DOHH2 (cell line): ENCODE results near the gene FASTK.

Experiments
- EZH2phosphoT487 ChIP-seq: fragments of 200-600 bp; sonication (generic); IDR thresholded peaks from 2 replicates; pipeline ENCODE4 v1.6.1; 2017; ENCODE audit warnings: borderline replicate concordance, mild to moderate bottlenecking, antibody characterized with exemption, low read length, moderate library complexity, mixed read lengths
- TF ChIP-seq, protein P1 (sequence below): fragments of 200-600 bp; sonication (generic); IDR thresholded peaks from one replicate; pipeline ENCODE4 v1.5.1; 2014; ENCODE audit warnings: antibody characterized with exemption, mild to moderate bottlenecking, low read depth, low read length; ENCODE audit not compliant: poor library complexity, severe bottlenecking

DNA sequence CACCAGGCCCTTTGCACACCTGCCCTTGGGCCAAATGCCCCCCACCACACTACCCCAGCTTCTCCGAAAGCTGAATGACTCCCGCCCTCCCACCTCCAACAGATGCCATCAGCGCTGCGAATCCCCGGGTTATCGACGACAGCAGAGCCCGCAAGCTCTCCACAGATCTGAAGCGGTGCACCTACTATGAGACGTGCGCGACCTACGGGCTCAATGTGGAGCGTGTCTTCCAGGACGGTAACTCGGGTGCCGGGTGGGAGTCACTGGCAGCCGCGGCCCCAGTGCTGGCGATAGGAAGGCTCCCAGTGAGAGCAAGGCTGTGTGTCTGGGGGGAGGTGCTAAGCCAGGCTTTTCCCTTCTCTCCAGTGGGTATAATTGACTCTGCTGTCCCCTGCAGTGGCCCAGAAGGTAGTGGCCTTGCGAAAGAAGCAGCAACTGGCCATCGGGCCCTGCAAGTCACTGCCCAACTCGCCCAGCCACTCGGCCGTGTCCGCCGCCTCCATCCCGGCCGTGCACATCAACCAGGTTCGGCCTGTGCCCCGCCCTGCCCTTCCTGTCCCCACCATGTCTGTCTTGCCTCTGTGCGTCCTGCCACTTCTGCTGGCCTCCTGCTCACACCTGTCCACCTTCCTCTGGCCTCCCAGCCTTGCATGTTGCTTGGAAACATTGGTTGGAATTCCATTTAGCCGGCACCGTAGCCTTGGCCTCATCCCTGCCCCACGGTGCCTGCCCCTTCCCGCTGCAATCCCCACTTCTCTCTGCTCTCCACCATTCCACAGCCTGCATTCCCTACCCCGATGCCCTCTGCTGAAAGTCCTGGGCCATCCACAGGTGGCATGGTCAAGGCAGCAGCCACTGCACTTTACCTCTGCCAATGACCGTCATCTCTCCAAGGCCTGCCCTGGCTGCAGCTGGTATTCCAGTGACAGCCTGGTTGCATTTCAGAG is 37.8 kb upstream of the FASTK start:
- TF ChIP-seq, protein P1, sequence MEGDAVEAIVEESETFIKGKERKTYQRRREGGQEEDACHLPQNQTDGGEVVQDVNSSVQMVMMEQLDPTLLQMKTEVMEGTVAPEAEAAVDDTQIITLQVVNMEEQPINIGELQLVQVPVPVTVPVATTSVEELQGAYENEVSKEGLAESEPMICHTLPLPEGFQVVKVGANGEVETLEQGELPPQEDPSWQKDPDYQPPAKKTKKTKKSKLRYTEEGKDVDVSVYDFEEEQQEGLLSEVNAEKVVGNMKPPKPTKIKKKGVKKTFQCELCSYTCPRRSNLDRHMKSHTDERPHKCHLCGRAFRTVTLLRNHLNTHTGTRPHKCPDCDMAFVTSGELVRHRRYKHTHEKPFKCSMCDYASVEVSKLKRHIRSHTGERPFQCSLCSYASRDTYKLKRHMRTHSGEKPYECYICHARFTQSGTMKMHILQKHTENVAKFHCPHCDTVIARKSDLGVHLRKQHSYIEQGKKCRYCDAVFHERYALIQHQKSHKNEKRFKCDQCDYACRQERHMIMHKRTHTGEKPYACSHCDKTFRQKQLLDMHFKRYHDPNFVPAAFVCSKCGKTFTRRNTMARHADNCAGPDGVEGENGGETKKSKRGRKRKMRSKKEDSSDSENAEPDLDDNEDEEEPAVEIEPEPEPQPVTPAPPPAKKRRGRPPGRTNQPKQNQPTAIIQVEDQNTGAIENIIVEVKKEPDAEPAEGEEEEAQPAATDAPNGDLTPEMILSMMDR, result no peak
- no peak for TF ChIP-seq EZH2phosphoT487
